CD4-positive, alpha-beta T cell treated with Interleukin-4 for 1 hour (primary cell): Measurements from ENCODE around the gene A1BG.
A peak's percentile ranks its signal among the peaks of the same experiment; 100 is the strongest.
"Not testable (repeated sequence)": the region's sequence is repeated elsewhere in the genome, so short reads cannot be mapped to it uniquely, and the experiment has no call there.

Experiments
- DNase-seq, 2 donors: peaks; one replicate each; pipeline ENCODE4 v3.0.0-alpha.2; 2020 to 2022

Gene A1BG

GRCh38 chr19:58334691-58335249 lies 18.5 kb downstream of the A1BG start:
- no peak for DNase-seq

GRCh38 chr19:58332697-58333096 lies 20.6 kb downstream of the A1BG start:
- no peak for DNase-seq

GRCh38 chr19:58330458-58330857 lies 22.8 kb downstream of the A1BG start:
- no peak for DNase-seq

GRCh38 chr19:58328999-58329398 lies 24.3 kb downstream of the A1BG start:
- peak in 1 of 2 donors; percentile 25 for DNase-seq

- peak; percentile 91 for DNase-seq
These were observed 26.2 kb downstream of the A1BG start, which contains the start of gene ZSCAN22 for GRCh38 chr19:58326914-58327726. Gene ZSCAN22 (plus strand): TSS chr19:58326994. CDS start chr19:58334803, 7,809 bp downstream.

- DNase-seq = no peak
These were observed 26.8 kb downstream of the A1BG start for GRCh38 chr19:58326501-58326913.

GRCh38 chr19:58325311-58326022 lies 27.8 kb downstream of the A1BG start:
- DNase-seq = no peak

- DNase-seq = no peak
These were observed 34.1 kb downstream of the A1BG start for GRCh38 chr19:58319241-58319640.

- no peak for DNase-seq
These were observed 35.0 kb downstream of the A1BG start for GRCh38 chr19:58318297-58318696.

- no peak for DNase-seq
These were observed 35.7 kb downstream of the A1BG start for GRCh38 chr19:58317476-58318072.

GRCh38 chr19:58315580-58315979 lies 37.7 kb downstream of the A1BG start:
- no peak for DNase-seq

GRCh38 chr19:58311345-58311865 lies 41.9 kb downstream of the A1BG start:
- no peak for DNase-seq

GRCh38 chr19:58310685-58311084 lies 42.6 kb downstream of the A1BG start:
- DNase-seq = not testable (repeated sequence)

- no peak for DNase-seq
These were observed 45.6 kb downstream of the A1BG start for GRCh38 chr19:58307736-58308135.

- peak in 1 of 2 donors; percentile 31 for DNase-seq
These were observed 47.4 kb downstream of the A1BG start for GRCh38 chr19:58305932-58306323.

- DNase-seq = peak; percentile 96 to 97
These were observed 48.0 kb downstream of the A1BG start, which contains the start of gene ERVK3-1 for GRCh38 chr19:58305065-58305931. Gene ERVK3-1 (plus strand): TSS chr19:58305377. CDS start chr19:58312169, 6,792 bp downstream.

- DNase-seq = no peak
These were observed 48.6 kb downstream of the A1BG start for GRCh38 chr19:58304748-58305064.

GRCh38 chr19:58304255-58304654 lies 49.0 kb downstream of the A1BG start:
- no peak for DNase-seq

GRCh38 chr19:58300620-58301019 lies 52.7 kb downstream of the A1BG start:
- DNase-seq = no peak

GRCh38 chr19:58296104-58296503 lies 57.2 kb downstream of the A1BG start:
- no peak for DNase-seq
